ENCODE results near the gene THSD4. TPM values are rescaled to one million over a fixed set of nuclear protein-coding genes. Genes with fewer than 3 reads are reported as not detected.

The THSD4 gene
- total and polyA plus RNA-seq, 2 of the 4 experiments (the other 2 are of a cell fraction), result 25.5 to 31.1 TPM

DNA sequence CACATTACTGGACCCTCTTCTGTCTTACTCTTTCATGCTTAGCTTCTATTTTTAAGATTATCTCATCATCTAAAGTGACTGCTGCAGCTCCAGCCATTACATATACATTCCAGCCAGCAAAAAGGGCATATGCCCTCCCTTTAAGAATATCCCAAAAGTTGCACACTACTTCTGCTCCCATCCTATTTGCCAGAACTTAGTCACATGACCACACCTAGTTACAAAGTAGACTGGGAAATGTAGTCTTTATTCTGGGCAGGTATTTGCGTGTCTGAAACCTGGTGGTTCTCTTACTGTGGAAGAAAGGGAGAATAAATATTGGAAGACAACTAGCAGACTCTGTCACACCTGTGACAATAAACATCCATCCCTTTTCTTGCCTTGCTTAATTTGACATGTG, 353.4 kb downstream of the THSD4 start:
- no TSS peak for BruUV-seq (replicated peaks)

More for the DNA sequence above, 353.4 kb downstream of the THSD4 start:
- Histone ChIP-seq H2BK120ac (ENCODE audit: low read depth, low read length) (no peak overlapping the region), H2BK20ac (ENCODE audit: low read depth, low read length) (no peak overlapping the region), H3K9me3 (ENCODE audit: control insufficient read depth, insufficient read depth, low read length) (no peaks in the 10 kb centered on the region), H4K5ac (ENCODE audit: low read depth, low read length) (no peak overlapping the region), H3K9me1 (ENCODE audit: insufficient read depth, low read length) (peaks cover 8% of the 10 kb centered on the region), H3K56ac (ENCODE audit: extremely low read depth, insufficient read depth, low read length) (no peak overlapping the region), H3K18ac (ENCODE audit: low read depth, low read length) (no peak overlapping the region), H3K27me3 (ENCODE audit: control insufficient read depth, insufficient read depth, low read length) (no peaks in the 10 kb centered on the region), H3K4me3 (ENCODE audit: insufficient read depth, low read depth, low read length) (no peak overlapping the region), H3K27ac (ENCODE audit: insufficient read depth, low read length) (no peak overlapping the region), H3K4me1 (ENCODE audit: control insufficient read depth, insufficient read depth, low read length) (no peaks in the 10 kb centered on the region; the same call in 1 of the 2 replicates), H3K4me2 (ENCODE audit: low read depth, low read length) (no peak overlapping the region), H3K14ac (replicated peaks; ENCODE audit: low read depth, low read length) (no peak overlapping the region), H3K23ac (ENCODE audit: low read depth, low read length) (no peak overlapping the region), H3K9ac (ENCODE audit: low read depth, low read length) (no peak overlapping the region), H3K36me3 (ENCODE audit: control insufficient read depth, insufficient read depth, low read length) (0 out of 2 replicates have a peak, but pooled peaks cover 1% of the 10 kb centered on the region), H4K20me1 (ENCODE audit: insufficient read depth, low read length) (peaks cover 8% of the 10 kb centered on the region), H2AK5ac (ENCODE audit: low read depth, low read length) (no peak overlapping the region), H4K91ac (ENCODE audit: insufficient read depth, low read depth, low read length) (no peak overlapping the region), H4K8ac (ENCODE audit: low read depth in 2 of 2, low read length in 2 of 2) (no peak overlapping the region), H2AK9ac (replicated peaks; ENCODE audit: low read depth, low read length, poor library complexity) (no peak overlapping the region), H2BK15ac (ENCODE audit: low read depth, low read length) (no peak overlapping the region), H3K79me1 (ENCODE audit: low read depth in 1 of 2, low read length in 2 of 2) (peaks cover 7 to 9% of the 10 kb centered on the region in 2 experiments; a peak in 2 of 4 replicates), H3K4ac (ENCODE audit: low read depth, low read length) (no peak overlapping the region), H2BK5ac (ENCODE audit: low read depth, low read length, poor library complexity, severe bottlenecking) (no peak overlapping the region), H2AFZ (replicated peaks; ENCODE audit: low read length, poor library complexity) (no peak overlapping the region)
- intact Hi-C loops (cut with micrococcal nuclease) (no loop called here), in situ Hi-C loops (cut with MboI; ENCODE audit: low sequenced_read_pairs) (no loop called here), dilution Hi-C loops (cut with HindIII; ENCODE audit: low sequenced_read_pairs, unreplicated experiment) (no loop called here)
- ATAC-seq (ENCODE audit: low read depth), result no peak
- ChIA-PET CTCF (no interaction called here), POLR2A (ENCODE audit: unreplicated experiment) (no interaction called here)
- no peak for DNase-seq
- TF ChIP-seq RFX5 (IDR thresholded peaks at IDR 0.05; ENCODE audit: low read depth, low read length), result no peak
- WGBS, 2 experiments (ENCODE audit: extremely low coverage in 2 of 2, insufficient read length in 1 of 2), result no CpG with 5 or more reads among the region's 1 CpG

Data from IMR-90 (cell line).